Activated naive CD4-positive, alpha-beta T cell treated with anti-CD3 and anti-CD28 coated beads for 36 hours (primary cell): ENCODE results near the gene CNTN4. TPM values are rescaled to one million over a fixed set of nuclear protein-coding genes. Genes with fewer than 3 reads are reported as not detected.
"Not testable (repeated sequence)": the region's sequence is repeated elsewhere in the genome, so short reads cannot be mapped to it uniquely, and the experiment has no call there.

Experiments used
- CTCF ChIA-PET: fragments of 350-600 bp; sonication (Branson Sonifier 250); formaldehyde crosslinking; loops from one replicate; lab custom pipeline; 2021; ENCODE audit warnings: antibody characterized with exemption; lab: Charles Lee
- DNase-seq: peaks from one replicate; pipeline ENCODE4 v3.0.0-alpha.2; 2020
- H3K27ac Mint-ChIP-seq: one replicate; pipeline ENCODE4 v1.8.0; 2021; ENCODE audit warnings: mild to moderate bottlenecking, mixed read lengths
- H3K27me3 Mint-ChIP-seq: one replicate; pipeline ENCODE4 v1.8.0; 2021; ENCODE audit warnings: low read depth, mixed read lengths
- H3K36me3 Mint-ChIP-seq: one replicate; pipeline ENCODE4 v1.8.0; 2021; ENCODE audit warnings: low read depth, mixed read lengths
- H3K4me1 Mint-ChIP-seq: one replicate; pipeline ENCODE4 v1.8.0; 2021; ENCODE audit warnings: low read depth, mixed read lengths
- H3K4me3 Mint-ChIP-seq: one replicate; pipeline ENCODE4 v1.8.0; 2021; ENCODE audit warnings: mild to moderate bottlenecking, moderate library complexity, mixed read lengths
- H3K9me3 Mint-ChIP-seq: one replicate; pipeline ENCODE4 v1.8.0; 2021; ENCODE audit warnings: mixed read lengths
- intact Hi-C: fragments of 100-400 bp; cut with micrococcal nuclease; formaldehyde crosslinking; loops from one replicate; pipeline ENCODE4 v1.15.1; 2023
- total RNA-seq, 2 experiments: library from RNA; stranded (reverse); gene quantifications; one replicate each; pipeline ENCODE4 v1.2.3, GENCODE V29; 2021

The CNTN4 gene
- total RNA-seq, 2 experiments from 2014 or later, result not detected

- Mint-ChIP-seq H3K27me3 (peaks cover 14% of the 10 kb centered on the region), H3K4me3 (no peak overlapping the region), H3K27ac (no peak overlapping the region), H3K9me3 (no peaks in the 10 kb centered on the region), H3K36me3 (no peaks in the 10 kb centered on the region), H3K4me1 (no peaks in the 10 kb centered on the region)
- DNase-seq, result no peak
- intact Hi-C loops, result no loop called here
- CTCF ChIA-PET, result no interaction called here
Observed at GRCh38 chr3:2512881-2513280, 414.2 kb downstream of the CNTN4 start.

GRCh38 chr3:2513986-2514385 is 415.3 kb downstream of the CNTN4 start:
- no peaks in the 10 kb centered on the region for H3K36me3 Mint-ChIP-seq
- H3K9me3 Mint-ChIP-seq, result no peaks in the 10 kb centered on the region
- no peaks in the 10 kb centered on the region for H3K4me1 Mint-ChIP-seq
- intact Hi-C loops, result no loop called here
- no peak overlapping the region for H3K27ac Mint-ChIP-seq
- DNase-seq, result no peak
- peaks cover 13% of the 10 kb centered on the region for H3K27me3 Mint-ChIP-seq
- H3K4me3 Mint-ChIP-seq, result no peak overlapping the region
- CTCF ChIA-PET, result no interaction called here

GRCh38 chr3:2516762-2517441 is 418.2 kb downstream of the CNTN4 start:
- no peak for DNase-seq
- intact Hi-C loops, result no loop called here
- Mint-ChIP-seq H3K36me3 (no peaks in the 10 kb centered on the region), H3K4me1 (no peaks in the 10 kb centered on the region), H3K27ac (no peak overlapping the region), H3K9me3 (no peaks in the 10 kb centered on the region), H3K4me3 (no peak overlapping the region), H3K27me3 (no peaks in the 10 kb centered on the region)
- CTCF ChIA-PET, result no interaction called here

DNA sequence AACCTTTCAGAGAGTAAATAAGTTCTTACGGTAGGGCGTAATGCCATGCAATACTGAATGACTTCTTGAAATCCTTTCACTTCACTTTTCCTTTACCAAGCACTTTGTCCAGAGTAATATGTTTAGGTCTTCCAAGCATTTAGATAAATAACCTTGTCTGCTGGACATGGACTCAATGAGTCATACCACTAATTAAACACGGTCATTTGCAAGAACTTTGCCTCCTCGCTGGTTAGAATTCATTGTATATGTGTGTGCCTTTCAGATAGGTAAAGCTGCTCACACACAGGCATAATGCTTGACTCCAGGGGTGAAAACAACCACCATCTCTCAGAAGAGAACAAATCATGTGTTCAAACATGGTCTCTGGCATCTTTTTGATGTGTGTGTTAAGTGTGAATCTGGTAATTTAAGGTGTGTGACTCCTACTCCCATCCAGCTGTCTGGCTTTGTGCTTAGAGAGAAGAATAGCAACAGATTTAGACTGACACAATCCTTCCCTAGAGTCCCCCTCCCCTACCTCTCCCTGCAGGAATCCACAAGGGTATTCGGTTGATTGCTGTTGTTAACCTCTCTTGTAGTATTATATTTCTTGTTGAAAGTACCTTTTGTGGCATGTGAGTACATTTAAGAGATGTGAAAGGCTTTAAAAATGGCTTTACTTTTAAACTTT is 419.0 kb downstream of the CNTN4 start:
- H3K4me1 Mint-ChIP-seq, result no peaks in the 10 kb centered on the region
- no peaks in the 10 kb centered on the region for H3K9me3 Mint-ChIP-seq
- no peak for DNase-seq
- H3K27ac Mint-ChIP-seq, result no peak overlapping the region
- intact Hi-C loops, result no loop called here
- no peak overlapping the region for H3K4me3 Mint-ChIP-seq
- H3K27me3 Mint-ChIP-seq, result no peaks in the 10 kb centered on the region
- H3K36me3 Mint-ChIP-seq, result no peaks in the 10 kb centered on the region
- CTCF ChIA-PET, result no interaction called here

GRCh38 chr3:2523281-2523836 is 424.7 kb downstream of the CNTN4 start:
- DNase-seq, result no peak
- Mint-ChIP-seq H3K9me3 (no peaks in the 10 kb centered on the region), H3K4me1 (no peaks in the 10 kb centered on the region), H3K36me3 (no peaks in the 10 kb centered on the region), H3K27ac (no peak overlapping the region), H3K27me3 (peaks cover 2% of the 10 kb centered on the region), H3K4me3 (no peak overlapping the region)
- intact Hi-C loops, result no loop called here
- CTCF ChIA-PET, result interaction anchor here (0.6 kb wide), 1 partner anchor 18 kb away, joined by 4 read pairs; no protein-coding TSS in a partner anchor

DNA sequence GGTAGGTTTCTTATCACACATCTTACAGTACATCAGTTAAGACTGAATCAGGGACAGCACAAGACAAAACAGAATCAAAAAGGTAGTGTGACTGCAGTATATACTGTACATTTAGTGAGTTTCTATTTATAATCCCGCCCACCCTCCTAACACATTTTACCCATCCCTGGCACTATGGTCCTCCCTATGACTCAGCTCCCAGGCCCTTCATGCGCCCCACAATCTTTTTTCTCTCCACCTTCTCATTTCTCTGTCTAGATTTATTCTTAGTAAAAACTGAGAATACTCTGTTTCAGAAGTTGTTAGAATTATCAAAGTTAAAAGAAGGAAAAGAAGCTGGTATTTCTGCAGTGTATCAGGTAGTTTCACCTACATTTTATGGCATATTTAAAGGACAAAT is 427.3 kb downstream of the CNTN4 start:
- Mint-ChIP-seq H3K27ac (no peak overlapping the region), H3K27me3 (peaks cover 2% of the 10 kb centered on the region), H3K4me3 (no peak overlapping the region), H3K36me3 (no peaks in the 10 kb centered on the region), H3K4me1 (no peaks in the 10 kb centered on the region), H3K9me3 (no peaks in the 10 kb centered on the region)
- CTCF ChIA-PET, result no interaction called here
- DNase-seq, result no peak
- intact Hi-C loops, result no loop called here

GRCh38 chr3:2526926-2527325 is 428.3 kb downstream of the CNTN4 start:
- no peaks in the 10 kb centered on the region for H3K4me1 Mint-ChIP-seq
- H3K4me3 Mint-ChIP-seq, result no peak overlapping the region
- no peaks in the 10 kb centered on the region for H3K9me3 Mint-ChIP-seq
- H3K27me3 Mint-ChIP-seq, result peaks cover 2% of the 10 kb centered on the region
- no peak overlapping the region for H3K27ac Mint-ChIP-seq
- no peak for DNase-seq
- CTCF ChIA-PET, result no interaction called here
- intact Hi-C loops, result no loop called here
- H3K36me3 Mint-ChIP-seq, result no peaks in the 10 kb centered on the region

GRCh38 chr3:2527328-2527727 is 428.7 kb downstream of the CNTN4 start:
- H3K9me3 Mint-ChIP-seq, H3K27ac Mint-ChIP-seq, CTCF ChIA-PET, H3K27me3 Mint-ChIP-seq, H3K4me3 Mint-ChIP-seq, intact Hi-C loops, DNase-seq, H3K4me1 Mint-ChIP-seq, H3K36me3 Mint-ChIP-seq: not testable (repeated sequence)

DNA sequence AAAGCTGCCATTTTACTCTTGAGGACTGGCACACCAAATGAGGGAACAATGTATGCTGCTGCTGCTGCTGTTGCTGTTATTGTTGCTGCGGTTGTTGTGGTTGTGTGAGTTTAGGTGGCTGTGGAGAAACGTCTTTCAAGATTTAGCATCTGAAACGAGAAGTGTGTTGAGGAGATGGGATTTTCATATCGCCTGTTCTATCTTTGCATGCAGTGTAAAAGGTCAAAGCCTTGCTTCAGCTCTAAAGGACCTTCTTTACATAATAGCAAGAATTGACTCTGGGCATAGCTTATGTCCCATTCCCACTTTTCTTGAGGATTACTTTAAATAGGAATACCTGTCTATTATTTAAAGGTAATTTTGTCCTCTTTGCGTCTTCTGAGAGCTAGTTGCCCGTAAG is 436.1 kb downstream of the CNTN4 start:
- CTCF ChIA-PET, H3K27me3 Mint-ChIP-seq, DNase-seq, intact Hi-C loops, H3K4me3 Mint-ChIP-seq, H3K27ac Mint-ChIP-seq, H3K9me3 Mint-ChIP-seq, H3K36me3 Mint-ChIP-seq, H3K4me1 Mint-ChIP-seq: not testable (repeated sequence)

DNA sequence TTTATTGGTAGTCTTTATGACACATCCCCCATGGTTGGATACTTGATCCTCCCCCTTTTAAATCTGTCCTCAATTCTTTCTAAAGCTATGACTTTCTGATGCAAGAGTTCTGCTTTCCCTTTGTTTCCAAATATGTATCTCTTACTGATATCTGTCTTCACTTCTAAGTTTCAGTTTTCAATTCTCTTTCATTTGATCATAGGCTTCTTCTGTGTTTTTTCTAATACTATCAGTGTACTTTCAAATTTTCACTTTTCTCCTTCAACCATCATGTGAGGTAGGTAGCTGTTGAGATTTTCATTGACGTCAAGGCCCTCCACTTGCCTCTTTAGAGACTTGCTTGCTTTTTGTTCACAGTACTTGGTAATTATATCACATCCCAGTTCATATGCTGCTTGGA is 436.5 kb downstream of the CNTN4 start:
- H3K4me1 Mint-ChIP-seq, result no peaks in the 10 kb centered on the region
- H3K4me3 Mint-ChIP-seq, result no peak overlapping the region
- intact Hi-C loops, result no loop called here
- H3K36me3 Mint-ChIP-seq, result no peaks in the 10 kb centered on the region
- no peaks in the 10 kb centered on the region for H3K9me3 Mint-ChIP-seq
- no peak for DNase-seq
- no peaks in the 10 kb centered on the region for H3K27me3 Mint-ChIP-seq
- CTCF ChIA-PET, result no interaction called here
- H3K27ac Mint-ChIP-seq, result no peak overlapping the region

- Mint-ChIP-seq H3K9me3 (no peaks in the 10 kb centered on the region), H3K36me3 (no peaks in the 10 kb centered on the region), H3K27ac (no peak overlapping the region), H3K27me3 (no peaks in the 10 kb centered on the region), H3K4me1 (no peaks in the 10 kb centered on the region), H3K4me3 (no peak overlapping the region)
- CTCF ChIA-PET, result interaction anchor here (0.5 kb wide), 1 partner anchor 386 kb away, joined by 4 read pairs; no protein-coding TSS in a partner anchor
- intact Hi-C loops, result no loop called here
- no peak for DNase-seq
Observed at GRCh38 chr3:2536575-2536974, 437.9 kb downstream of the CNTN4 start.

- intact Hi-C loops, result no loop called here
- H3K9me3 Mint-ChIP-seq, result no peaks in the 10 kb centered on the region
- no peak overlapping the region for H3K4me3 Mint-ChIP-seq
- H3K4me1 Mint-ChIP-seq, result no peaks in the 10 kb centered on the region
- H3K27ac Mint-ChIP-seq, result no peak overlapping the region
- CTCF ChIA-PET, result no interaction called here
- no peaks in the 10 kb centered on the region for H3K27me3 Mint-ChIP-seq
- no peaks in the 10 kb centered on the region for H3K36me3 Mint-ChIP-seq
- DNase-seq, result no peak
Observed at GRCh38 chr3:2540115-2540514, 441.4 kb downstream of the CNTN4 start.

- H3K9me3 Mint-ChIP-seq, result no peaks in the 10 kb centered on the region
- intact Hi-C loops, result no loop called here
- peaks cover 2% of the 10 kb centered on the region for H3K27me3 Mint-ChIP-seq
- H3K36me3 Mint-ChIP-seq, result no peaks in the 10 kb centered on the region
- no peak overlapping the region for H3K27ac Mint-ChIP-seq
- DNase-seq, result no peak
- H3K4me3 Mint-ChIP-seq, result no peak overlapping the region
- CTCF ChIA-PET, result no interaction called here
- H3K4me1 Mint-ChIP-seq, result no peaks in the 10 kb centered on the region
Observed at GRCh38 chr3:2543247-2543646, 444.6 kb downstream of the CNTN4 start.
